Colonic mucosa (tissue), 4 donors: ENCODE data around the gene SASS6. TPM values are rescaled to one million over a fixed set of nuclear protein-coding genes. Genes with fewer than 3 reads are reported as not detected.

ENCODE experiments used
- DNase-seq: peaks from one replicate; pipeline ENCODE4 v3.0.0-alpha.2; 2020
- H3K27ac ChIP-seq: fragments of 200-600 bp; one replicate; pipeline ENCODE4 v1.8.0; 2021
- H3K27me3 ChIP-seq: fragments of 200-600 bp; one replicate; pipeline ENCODE4 v1.8.0; 2021
- H3K36me3 ChIP-seq: fragments of 200-600 bp; one replicate; pipeline ENCODE4 v1.8.0; 2021
- H3K4me1 ChIP-seq: fragments of 200-600 bp; one replicate; pipeline ENCODE4 v1.8.0; 2021; ENCODE audit warnings: mild to moderate bottlenecking
- H3K4me3 ChIP-seq: fragments of 200-600 bp; one replicate; pipeline ENCODE4 v1.8.0; 2021
- H3K9ac ChIP-seq, 2 donors: one replicate each; pipeline ENCODE4 v1.7.0; 2013; ENCODE audit warnings: control low read depth in 2 of 2, low read depth in 2 of 2, low read length in 2 of 2
- H3K9me3 ChIP-seq: fragments of 200-600 bp; one replicate; pipeline ENCODE4 v1.8.0; 2021
- CTCF ChIP-seq: fragments of 200-600 bp; IDR thresholded peaks from one replicate; pipeline ENCODE4 v1.8.0; 2022; ENCODE audit warnings: antibody characterized with exemption, mild to moderate bottlenecking
- intact Hi-C: fragments of 100-400 bp; cut with DNase I; formaldehyde crosslinking; loops from one replicate; pipeline ENCODE4 v1.14.1; 2022
- total RNA-seq, 2 donors: library from RNA; stranded (reverse); fragmentation: NEBNext Ultra II Directional in 1 of 2; extraction: Animal tissue kit (Norgen Biotek cat#: 25700) in 1 of 2; gene quantifications; one replicate each; pipeline ENCODE4 v1.2.1, GENCODE V29; 2021
- donor health status: healthy.
- donor health status: DM: no; HTN: no; CAD: no.
- donor health status: DM: no; HTN: no; CAD: no.

SASS6 gene
- total RNA-seq, 2 donors from 2014 or later: 3.3 to 8.0 TPM

GRCh38 chr1:100131623-100132022 lies 1.1 kb downstream of the SASS6 start:
- intact Hi-C loops: loop anchor here (10.0 kb wide), 3 partner anchors 133 to 333 kb away; partner anchors contain the start of genes CDC14A and RTCA
- Histone ChIP-seq H3K36me3 (no peaks in the 10 kb centered on the region), H3K9ac (no peak overlapping the region), H3K4me1 (peaks cover 11% of the 10 kb centered on the region), H3K27ac (no peak overlapping the region), H3K4me3 (no peak overlapping the region), H3K27me3 (no peaks in the 10 kb centered on the region), H3K9me3 (no peaks in the 10 kb centered on the region)
- DNase-seq: no peak
- TF ChIP-seq CTCF: no peak

- Histone ChIP-seq H3K4me3 (no peak overlapping the region), H3K27ac (no peak overlapping the region), H3K36me3 (no peaks in the 10 kb centered on the region), H3K27me3 (no peaks in the 10 kb centered on the region), H3K4me1 (peaks cover 11% of the 10 kb centered on the region), H3K9ac (no peak overlapping the region), H3K9me3 (no peaks in the 10 kb centered on the region)
- intact Hi-C loops: loop anchor here (10.0 kb wide), 3 partner anchors 134 to 334 kb away; partner anchors contain the start of genes CDC14A and RTCA
- no peak for TF ChIP-seq CTCF
- DNase-seq: no peak
These were observed 2.1 kb downstream of the SASS6 start for GRCh38 chr1:100130552-100131077.

DNA sequence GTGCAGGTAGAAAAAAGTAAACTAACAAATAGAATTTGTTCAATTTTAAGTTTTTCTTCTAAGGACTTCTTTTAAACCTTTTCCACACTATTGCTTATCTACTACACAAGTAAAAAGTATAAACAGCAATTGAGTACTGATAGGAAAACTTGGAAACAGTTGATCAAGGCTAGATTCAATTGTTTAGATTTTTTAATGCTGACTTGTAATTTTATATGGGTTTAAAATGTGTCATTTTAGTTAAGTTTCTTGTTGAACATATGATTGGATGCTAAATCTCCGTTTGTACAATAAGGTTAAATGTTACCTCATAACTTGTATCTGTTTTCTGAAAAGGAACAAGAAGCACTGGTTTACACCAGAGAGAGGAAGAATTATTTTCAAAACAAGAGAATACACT lies 5.5 kb downstream of the SASS6 start:
- Histone ChIP-seq H3K27ac (no peak overlapping the region), H3K4me1 (peaks cover 5% of the 10 kb centered on the region), H3K9ac (no peak overlapping the region), H3K4me3 (no peak overlapping the region), H3K27me3 (no peaks in the 10 kb centered on the region), H3K9me3 (no peaks in the 10 kb centered on the region), H3K36me3 (no peaks in the 10 kb centered on the region)
- no peak for DNase-seq
- intact Hi-C loops: no loop called here
- no peak for TF ChIP-seq CTCF

DNA sequence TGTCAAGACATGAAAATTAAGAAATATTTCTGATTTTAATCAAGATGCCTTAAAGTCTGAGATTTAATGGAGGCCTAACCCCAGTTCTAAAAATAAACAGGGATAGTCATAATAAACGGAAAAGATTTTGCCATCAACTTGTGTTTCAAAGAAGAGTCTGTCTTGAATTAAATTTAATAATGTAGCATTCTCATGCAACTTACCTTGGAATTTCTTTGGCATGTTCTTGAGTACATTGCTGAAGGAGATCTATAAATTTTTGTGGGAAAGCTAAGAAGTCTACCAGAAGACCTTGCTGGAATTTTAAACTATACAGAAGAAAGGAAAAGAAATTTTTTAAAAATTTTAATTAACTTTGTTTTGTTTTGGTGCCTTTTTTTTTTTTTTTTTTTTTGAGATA lies 10.6 kb downstream of the SASS6 start:
- no peaks in the 10 kb centered on the region for H3K9me3 ChIP-seq
- H3K27me3 ChIP-seq: no peaks in the 10 kb centered on the region
- no peak overlapping the region for H3K4me3 ChIP-seq
- H3K9ac ChIP-seq: no peak overlapping the region
- H3K4me1 ChIP-seq: no peaks in the 10 kb centered on the region
- no peak overlapping the region for H3K27ac ChIP-seq
- no peaks in the 10 kb centered on the region for H3K36me3 ChIP-seq
- TF ChIP-seq CTCF: no peak
- intact Hi-C loops: no loop called here
- DNase-seq: no peak

DNA sequence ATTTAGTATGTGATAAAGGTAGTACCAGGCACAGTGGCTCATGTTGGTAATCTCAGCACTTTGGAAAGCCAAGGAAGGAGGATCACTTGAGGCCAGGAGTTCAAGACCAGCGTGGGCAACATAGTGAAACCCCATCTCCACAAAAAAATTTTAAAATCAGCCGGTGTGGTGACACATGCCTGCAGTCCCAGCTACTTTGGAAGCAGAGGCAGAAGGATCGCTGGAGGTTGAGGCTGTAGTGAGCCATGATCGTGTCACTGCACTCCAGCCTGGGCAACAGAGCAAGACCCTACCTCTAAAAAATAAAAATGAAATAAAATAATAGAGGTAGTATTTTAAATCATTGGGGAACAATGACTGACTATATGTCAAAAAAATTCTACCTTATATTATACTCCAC lies 17.2 kb downstream of the SASS6 start:
- no peaks in the 10 kb centered on the region for H3K4me1 ChIP-seq
- no peaks in the 10 kb centered on the region for H3K9me3 ChIP-seq
- no peak overlapping the region for H3K27ac ChIP-seq
- DNase-seq: no peak
- H3K36me3 ChIP-seq: no peaks in the 10 kb centered on the region
- H3K9ac ChIP-seq: no peak overlapping the region
- intact Hi-C loops: no loop called here
- H3K27me3 ChIP-seq: no peaks in the 10 kb centered on the region
- H3K4me3 ChIP-seq: no peak overlapping the region
- TF ChIP-seq CTCF: no peak
